T-helper 2 cell (primary cell): Measurements from ENCODE around the gene GCM1.
"Not testable (repeated sequence)": the region's sequence is repeated elsewhere in the genome, so short reads cannot be mapped to it uniquely, and the experiment has no call there.

Experiments
- DNase-seq, 5 experiments: peaks; one replicate each; pipeline versions ENCODE4 v3.0.0 to v3.0.0-alpha.2; 2012 to 2022
- total RNA-seq, 2 donors: gene quantifications; one replicate each; lab custom pipeline; 2026; lab: John Stamatoyannopoulos, UW

The GCM1 gene, protein sequence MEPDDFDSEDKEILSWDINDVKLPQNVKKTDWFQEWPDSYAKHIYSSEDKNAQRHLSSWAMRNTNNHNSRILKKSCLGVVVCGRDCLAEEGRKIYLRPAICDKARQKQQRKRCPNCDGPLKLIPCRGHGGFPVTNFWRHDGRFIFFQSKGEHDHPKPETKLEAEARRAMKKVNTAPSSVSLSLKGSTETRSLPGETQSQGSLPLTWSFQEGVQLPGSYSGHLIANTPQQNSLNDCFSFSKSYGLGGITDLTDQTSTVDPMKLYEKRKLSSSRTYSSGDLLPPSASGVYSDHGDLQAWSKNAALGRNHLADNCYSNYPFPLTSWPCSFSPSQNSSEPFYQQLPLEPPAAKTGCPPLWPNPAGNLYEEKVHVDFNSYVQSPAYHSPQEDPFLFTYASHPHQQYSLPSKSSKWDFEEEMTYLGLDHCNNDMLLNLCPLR
- total RNA-seq, result 0.20 to 0.62 reads per million in 2 donors

DNA sequence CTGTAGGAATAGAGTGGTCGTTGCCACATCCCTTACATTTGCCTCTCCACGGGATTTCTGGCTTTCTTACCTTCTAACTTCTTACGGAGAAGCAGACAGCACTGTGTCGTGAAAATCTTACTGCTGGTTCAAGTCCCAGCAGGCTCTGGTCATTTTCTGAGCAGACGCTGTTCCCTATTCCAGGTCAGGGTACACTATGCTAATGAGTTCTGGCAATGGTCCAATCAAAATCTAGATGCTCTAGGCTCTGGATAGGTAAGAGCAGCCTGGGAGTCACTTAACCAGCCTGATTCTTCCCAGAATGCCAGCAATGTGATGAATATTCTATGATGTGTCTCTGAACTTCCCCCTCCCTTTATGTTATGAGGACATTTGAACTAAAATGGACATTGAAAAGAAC lies at the start of gene GCM1:
TSS of gene GCM1 (minus strand) at position 158 of the 400 bp plus-strand sequence. CDS start 3,209 bp downstream, outside the sequence.
- no peak for DNase-seq

DNA sequence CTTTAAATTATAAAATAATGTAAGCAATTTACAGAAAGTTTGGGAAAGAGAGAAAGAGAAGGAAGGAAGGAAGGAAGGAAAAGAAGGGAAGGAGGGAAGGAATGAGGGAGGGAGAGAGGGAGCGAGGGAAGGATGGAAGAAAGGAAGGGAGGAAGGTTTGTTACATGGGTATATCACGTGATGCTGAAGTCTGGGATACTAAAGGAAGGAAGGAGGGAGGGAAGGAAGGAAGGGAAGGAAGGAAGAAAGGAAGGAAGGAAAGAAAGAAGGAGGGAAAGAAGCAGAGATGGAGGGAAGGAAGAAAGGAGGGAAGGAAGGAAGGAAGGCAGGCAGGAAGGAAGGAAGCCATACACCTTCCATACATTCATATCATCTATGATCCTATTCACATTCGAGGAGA lies 48.9 kb upstream of the GCM1 start:
- DNase-seq, result no peak

DNA sequence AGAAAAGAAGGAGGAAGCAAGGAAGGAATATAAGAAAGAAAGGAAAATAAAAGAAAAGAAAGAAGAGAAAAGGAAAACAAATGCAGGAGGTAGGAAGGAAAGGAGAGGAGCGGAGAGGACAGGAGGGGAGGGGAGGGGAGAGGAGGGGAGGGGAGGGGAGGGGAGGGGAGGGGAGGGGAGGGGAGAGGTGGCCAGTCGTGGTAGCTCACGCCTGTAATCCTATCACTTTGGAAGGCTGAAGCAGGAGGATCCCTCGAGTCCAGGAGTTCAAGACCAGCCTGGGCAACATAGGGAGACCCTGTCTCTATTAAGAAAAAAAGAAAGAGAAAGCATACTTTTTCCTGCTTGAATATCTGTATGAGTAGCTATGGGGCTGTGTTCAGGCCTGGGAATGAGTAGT lies 46.4 kb upstream of the GCM1 start:
- DNase-seq, result no peak

DNA sequence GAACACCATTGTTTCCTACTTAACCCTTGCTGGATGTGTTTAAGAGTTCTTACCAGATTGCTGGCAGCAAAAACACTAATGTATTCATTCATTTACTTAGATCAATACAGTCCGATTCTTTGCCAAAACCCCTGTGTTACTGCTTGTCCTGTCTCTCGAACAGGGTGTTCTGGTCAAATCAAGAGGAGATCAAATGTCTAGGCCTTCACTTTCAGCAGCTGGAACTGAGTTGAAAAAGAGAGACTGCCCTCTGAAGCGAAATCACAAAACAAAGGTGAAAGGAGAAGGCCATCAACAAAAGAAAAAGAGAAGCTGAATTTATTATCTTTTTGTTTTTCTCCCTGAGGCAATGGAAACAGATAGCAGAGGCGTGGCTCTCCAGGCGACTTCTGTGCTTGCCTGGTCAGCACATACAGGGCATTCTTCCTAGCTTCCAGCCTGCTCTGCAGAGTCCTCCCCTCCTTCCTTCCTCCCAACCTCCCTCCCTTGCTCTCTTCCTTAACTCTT lies 44.1 kb upstream of the GCM1 start:
- no peak for DNase-seq

DNA sequence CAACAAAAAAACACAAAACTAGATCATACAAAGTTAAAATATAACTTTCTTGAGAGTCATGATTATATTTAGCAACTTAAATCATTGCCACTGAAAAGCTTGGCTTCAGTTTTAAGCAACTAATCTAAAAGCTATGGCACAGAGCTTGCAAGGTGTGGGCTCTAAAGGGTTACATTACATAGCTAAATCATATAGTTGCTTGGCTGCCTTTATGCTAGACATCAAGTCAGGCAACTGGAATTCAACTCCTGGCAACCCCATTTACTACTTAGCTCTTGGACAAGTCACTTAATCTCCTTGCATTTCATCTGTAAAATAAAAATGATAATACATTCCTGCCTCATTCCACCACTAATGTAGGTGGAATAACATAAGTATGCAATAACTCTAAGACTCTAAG lies 40.9 kb upstream of the GCM1 start:
- no peak for DNase-seq

DNA sequence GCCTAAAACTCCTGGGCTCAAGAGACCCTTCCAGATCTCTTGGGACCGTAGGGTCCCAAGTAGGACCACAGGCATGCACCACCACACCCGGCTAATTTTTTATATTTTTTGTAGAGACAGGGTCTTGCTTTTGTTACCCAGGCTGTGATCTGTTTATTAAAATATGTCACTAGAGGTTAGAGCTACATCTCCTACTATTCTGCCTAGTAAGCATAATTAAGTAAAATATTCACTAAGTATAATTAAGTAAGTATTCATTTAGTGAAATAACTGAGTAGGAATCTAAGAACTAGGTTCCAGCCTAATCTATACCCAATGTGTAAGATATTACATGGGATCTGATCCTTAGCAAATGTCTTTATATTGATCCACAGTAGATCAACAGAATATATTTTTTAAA lies 40.2 kb upstream of the GCM1 start:
- DNase-seq, result no peak

DNA sequence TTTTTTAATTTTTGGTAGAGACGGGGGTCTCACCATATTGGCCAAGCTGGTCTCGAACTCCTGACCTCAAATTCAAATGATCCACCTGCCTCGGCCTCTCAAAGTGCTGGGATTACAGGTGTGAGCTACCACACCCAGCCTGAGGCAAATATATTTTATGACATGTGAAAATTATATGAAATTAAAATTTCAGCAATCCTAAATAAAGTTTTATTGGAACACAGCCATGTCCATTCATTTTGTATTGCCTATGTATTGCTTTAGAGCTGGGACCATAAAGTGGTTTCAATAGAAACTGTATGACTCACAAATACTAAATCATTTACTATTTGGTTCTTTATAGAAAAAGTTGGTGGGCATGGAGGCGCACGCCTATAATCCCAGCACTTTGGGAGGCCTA lies 32.0 kb upstream of the GCM1 start:
- no peak for DNase-seq

DNA sequence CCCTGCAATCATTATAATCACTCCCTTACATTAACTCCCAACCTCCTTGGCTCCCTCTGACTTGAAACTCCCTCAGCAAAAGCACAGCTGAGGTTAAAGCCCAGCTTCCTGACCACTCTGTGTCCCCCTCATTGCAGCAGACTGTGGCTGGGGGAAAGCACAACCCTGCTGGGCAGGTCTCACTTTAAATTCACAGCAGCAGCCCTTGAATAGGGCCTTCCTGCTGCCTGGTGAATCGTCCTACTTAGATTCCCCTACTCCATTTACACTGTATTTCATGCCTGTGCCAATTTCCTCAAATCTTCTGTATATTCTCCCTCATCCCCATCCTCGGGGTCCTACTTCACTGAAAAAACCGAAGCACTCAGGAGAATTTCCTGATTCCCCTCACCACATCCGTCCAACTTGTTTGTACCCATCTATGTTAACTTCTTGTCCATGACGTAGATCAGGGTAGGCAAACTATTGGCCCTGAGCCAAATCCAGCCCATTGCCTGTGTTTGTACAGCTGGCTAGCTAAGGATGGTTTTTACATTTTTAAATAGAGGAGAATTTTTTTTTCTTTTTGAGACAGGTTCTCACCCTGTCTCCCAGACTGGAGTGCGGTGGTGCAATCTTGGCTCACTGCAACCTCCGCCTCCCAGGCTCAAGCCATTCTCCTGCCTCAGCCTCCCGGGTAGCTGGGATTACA lies 31.5 kb upstream of the GCM1 start:
- peak in 1 of 5 experiments; percentile 38 for DNase-seq

DNA sequence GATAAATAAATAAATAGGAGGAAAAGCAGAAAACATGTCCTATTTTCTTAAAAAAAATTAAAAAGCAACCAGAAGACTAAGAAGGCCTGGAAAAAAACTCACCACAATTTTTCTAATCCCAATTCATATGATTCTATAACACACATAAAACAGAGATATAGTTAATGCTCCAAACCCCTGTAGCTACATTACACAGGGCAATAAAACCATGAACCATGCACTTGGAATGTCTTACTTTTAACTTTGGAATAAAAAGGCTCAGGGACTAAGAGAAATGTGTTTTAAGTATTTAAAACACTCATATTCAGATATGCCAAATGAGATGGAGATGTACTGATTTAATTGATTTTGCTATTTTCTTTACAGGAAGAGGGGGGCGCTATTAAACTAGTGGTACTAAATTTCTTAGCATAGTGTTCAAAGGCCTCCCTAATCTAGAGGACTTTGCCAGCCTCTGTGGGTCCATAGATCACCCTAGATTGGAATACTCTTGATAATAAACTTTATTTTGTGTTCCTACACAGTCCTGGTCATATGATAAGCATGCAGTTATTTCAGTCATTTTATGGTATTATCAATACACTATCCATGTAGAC lies 30.3 kb upstream of the GCM1 start:
- DNase-seq, result peak in 1 of 5 experiments; percentile 32

DNA sequence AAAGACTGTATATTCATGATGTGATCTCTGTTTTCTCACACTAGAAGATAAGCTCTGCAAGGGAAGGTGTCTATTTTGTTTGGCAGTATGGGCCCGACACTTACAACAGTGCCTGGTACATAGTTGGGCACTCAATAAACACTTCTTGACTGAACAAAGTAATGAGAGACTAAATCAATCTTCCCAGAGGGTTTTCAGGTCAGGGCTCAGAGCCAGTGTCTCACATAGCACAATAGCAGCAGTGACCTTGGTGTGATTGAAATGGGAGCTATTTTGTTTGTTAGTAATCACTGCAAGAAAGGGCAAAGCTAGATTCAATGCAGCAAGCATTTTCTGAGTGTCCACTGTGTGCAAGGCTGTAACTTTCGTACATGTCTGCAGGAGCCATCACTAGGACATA lies 26.4 kb upstream of the GCM1 start:
- DNase-seq, result no peak

DNA sequence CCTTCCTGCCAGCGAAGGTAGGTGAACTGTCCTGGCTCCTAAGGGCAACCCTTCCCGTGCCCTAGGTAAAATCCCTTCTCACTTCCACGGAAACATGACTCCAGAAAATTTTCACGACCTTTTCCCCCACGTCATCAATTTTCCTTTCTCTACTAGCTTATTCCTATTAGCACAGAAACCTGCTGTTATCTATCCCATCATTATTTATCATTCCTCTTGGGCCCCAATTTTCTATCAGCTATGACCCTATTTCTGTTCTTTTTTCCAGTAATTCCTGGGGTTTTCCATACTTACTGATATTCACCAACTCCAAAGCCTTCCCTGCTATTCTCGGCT lies 23.8 kb upstream of the GCM1 start:
- no peak for DNase-seq

DNA sequence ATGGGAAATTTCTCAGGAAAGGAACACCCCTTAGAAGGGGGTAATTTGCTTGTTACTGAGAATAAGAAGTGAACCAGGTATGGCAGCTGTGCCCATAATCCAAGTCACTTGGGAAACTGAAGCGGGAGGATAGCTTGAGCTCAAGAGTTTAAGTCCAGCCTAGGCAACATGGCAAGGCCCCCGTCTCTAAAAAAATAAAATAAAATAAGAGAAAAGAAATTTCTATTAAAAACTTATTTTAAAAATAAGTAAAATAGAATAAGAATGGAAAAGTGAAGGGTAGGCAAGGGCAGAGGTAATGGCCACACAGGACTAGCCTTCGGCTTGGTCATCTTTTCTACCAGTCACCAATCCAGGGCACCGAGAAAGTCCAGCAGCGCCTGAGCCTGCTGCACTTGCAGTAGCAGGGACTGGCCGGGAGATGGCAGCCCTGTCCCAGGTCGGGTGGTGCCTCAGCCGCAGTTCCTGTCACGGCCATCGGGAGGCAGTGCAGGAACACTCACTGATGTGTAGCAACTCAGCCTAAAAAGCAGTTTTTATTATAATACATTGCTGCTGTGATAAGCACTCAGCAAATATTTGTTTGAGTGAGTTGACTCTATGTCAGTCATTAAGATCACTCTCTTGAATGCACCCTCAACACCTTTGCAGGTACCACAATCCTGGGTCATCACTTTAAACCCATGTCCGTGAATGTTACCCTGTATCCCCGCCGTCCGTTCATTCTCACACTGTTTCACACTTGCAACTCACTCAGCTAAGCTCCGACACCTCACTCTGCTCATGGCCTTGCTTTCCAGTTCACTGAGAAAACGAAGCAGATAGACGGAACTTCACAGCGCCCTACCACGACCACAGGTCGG lies 23.2 kb upstream of the GCM1 start:
- peak; percentile 71 to 86 (median 84) for DNase-seq

DNA sequence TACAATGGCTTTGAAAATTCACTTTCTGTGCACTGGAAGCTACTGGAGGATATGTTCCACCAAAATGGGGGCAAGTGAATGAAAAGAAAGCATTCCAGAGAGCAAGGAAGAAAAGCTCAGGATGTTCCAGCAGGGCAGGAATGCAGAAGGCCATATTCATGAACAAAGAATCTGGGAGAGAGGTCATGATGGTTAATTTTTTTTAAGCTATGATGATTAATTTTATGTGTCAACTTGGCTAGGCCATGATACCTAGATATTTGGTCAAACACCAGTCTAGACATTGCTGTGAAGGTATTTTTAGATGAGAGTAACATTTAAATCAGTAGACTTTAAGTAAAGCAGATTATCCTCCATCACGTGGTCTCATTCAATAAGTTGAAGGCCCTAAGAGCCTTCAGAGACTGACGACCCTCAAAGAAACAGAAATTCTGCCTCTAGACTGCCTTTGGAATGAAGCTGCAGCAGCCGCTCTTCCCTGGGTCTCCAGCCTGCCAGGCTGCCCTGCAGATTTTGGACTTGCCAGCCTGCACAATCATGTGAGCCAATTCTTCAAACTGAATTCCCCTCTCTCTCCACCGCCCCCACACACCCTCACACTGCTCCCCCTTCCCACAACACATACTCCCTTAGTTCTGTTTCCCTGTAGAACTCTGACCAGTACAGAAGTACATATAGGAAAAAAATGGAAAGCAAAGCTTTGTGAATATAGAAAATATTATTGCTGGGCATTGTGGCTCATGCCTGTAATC lies 20.1 kb upstream of the GCM1 start:
- DNase-seq, result no peak

DNA sequence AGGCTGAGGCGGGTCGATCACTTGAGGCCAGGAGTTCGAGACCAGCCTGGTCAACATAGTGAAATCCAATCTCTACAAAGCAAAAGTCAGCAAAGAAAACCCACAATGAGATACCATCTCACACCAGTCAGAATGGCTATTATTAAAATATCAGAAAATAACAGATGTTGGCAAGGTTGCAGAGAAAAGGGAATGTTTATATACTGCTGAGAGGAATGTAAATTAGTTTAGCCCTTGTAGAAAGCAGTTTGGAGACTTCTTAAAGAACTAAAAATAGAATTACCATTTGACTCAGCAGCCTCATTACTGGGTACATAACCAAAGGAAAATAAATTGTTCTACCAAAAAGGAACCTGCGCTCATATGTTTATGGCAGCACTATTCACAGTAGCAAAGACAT lies 16.7 kb upstream of the GCM1 start:
- no peak for DNase-seq

DNA sequence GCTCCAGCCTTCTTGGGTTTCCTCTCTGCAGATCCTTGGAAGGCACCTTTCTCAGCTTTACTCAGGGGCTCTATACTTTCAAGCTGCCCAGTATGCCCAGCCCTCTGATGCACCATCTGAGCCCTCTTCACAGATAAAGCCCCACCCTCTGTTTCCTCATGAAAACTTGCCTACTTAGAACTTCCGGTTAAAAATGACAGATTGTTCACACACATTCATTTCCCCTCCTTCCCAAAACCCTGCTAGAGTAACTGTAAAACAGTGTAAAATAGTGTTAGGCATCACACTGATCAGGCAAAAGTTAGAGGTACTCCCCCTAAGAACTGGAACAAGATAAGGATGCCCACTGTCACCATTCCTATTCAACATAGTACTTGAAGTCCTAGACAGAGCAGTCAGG lies 14.0 kb upstream of the GCM1 start:
- peak in 1 of 5 experiments; percentile 14 for DNase-seq

DNA sequence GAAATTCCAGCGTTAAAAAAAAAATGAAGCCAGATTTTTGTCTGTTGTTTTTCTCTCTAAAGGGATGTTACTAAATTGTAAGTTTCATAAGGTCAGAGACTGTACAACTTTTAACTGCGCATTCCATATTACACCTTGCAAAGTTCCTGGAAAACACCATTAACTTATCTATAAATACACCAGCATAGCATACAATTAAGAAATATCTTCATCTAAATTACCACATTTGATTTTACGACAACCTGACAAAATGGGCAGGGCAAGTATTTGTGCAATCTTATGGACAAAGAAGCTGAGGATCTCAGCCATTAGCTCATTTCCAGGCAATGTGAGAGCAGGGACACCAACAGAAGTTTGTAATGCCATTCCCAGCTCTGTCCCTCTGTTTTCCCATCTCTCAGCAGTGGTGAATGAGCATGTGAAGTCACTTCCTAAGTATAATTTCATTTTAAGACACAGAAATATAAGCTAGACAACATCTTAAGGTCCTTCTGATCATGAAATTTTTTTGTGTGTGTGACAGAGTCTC lies 12.9 kb upstream of the GCM1 start:
- DNase-seq, result no peak

DNA sequence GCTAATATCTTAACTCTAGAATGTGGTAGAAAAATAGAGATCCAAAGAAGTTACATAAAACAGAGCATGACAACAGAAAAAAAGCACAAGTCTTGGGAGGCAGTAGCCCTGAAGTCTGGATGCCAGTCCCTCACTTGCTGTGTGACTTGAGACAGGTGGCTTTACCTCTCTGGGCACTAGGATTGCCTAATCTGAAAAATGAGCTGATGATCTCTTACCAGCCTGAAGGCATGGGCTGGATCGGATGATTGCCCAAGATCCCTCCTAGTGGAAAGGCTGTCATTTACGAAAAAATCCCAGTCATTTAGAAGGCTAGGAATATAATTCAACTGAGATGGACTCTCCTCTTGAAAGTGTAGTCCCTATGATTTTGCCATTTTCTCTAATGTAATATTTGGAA lies 10.9 kb upstream of the GCM1 start:
- no peak for DNase-seq

DNA sequence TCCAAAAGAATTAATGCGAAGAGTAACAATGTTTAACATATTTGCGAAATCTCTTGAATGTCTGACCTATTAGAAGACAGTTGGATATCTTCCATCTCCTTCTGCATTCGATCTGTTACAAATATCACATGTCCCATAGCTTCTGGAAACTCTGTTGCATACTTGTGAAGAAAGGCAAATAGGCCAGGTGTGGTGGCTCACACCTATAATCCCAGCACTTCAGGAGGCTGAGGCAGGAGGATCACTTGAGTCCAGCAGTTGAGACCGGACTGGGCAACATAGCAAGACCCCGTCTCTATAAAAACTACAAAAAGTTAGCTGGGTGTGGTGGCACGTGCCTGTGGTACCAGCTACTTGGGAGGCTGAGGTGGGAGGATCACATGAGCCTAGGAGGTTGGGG lies 9.4 kb upstream of the GCM1 start:
- DNase-seq, result not testable (repeated sequence)

DNA sequence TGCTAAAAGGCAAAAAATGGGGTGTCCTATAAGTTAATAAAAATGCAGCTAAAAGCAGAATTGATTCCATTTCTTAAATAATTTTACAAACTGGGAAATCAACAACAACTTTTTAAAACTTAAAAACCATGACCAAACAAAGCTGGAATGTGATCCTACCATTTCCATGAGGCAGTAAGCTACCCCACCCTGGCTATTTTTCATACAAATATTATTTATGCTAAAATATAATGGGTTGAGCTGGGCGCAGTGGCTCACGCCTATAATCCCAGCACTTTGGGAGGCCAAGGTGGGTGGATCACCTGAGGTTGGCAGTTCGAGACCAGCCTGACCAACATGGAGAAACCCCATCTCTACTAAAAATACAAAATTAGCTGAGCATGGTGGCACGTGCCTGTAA lies 6.6 kb upstream of the GCM1 start:
- not testable (repeated sequence) for DNase-seq

DNA sequence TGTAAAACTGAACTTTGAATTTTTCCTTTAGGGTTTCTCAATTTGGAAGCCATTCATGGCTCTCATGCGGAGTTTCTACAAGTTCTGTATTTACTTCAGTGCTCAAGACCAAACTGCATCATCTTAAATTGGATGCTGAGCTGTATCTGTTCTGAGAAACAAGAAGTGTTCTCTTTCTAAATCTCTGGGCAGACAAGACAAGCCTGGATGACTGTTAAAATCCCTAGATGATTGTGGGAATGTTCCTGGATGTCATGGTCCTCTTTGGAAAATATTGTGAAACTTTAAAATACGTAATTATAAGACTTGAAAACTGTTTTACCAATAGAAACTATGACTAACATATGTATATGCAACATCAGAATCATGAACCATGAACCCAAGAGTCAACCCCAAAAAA lies 6.2 kb upstream of the GCM1 start:
- no peak for DNase-seq

DNA sequence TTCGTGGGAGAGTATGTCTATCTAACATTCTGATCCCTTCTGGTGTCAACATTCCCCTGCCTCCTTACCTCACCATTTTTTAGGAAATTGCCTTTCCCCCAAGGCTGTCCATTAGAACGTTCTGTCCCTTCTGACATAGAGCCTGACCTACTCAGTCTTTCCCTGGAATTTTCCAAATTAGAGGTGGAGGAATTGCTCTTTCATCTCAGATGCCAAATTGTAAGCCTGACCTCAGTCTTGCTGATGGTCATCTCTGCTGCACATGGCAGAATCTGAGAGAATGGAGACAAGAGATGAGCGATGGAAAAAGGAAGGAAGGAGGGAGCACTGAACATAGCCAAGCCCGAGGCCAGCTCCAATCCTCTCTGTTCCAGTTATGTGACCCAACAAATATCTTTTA lies 5.4 kb upstream of the GCM1 start:
- DNase-seq, result no peak

DNA sequence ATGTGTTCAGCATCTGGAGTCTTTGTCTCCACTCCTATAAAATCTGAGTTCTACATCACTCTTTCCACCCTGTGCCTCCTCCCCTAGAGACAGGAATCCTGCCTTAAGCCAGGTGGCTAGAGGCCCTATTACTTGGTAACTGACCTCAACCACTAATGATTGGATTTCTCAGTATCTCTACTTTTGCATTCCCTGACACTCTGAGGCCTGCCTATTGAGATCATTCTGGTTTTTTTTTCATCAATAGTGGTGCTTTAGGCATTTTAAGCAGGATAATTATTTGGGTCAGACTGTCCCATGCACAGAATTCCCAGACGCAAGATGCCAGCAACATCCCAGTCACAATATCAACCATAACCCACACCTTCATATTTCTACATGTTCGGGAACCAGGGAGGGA lies 3.9 kb upstream of the GCM1 start:
- no peak for DNase-seq
